A673 (cell line): Measurements from ENCODE around the gene NTSR2. TPM values are rescaled to one million over a fixed set of nuclear protein-coding genes. Genes with fewer than 3 reads are reported as not detected.

Experiments
- BruUV-seq: library from RNA; stranded (reverse); fragments of 400-500 nt; replicated peaks from 2 replicates; lab custom pipeline; 2021; lab: Mats Ljungman, UMichigan
- CTCF ChIA-PET: fragments of 300-600 bp; sonication (Branson Sonifier 250); formaldehyde crosslinking; loops from one replicate; lab custom pipeline; 2022; ENCODE audit warnings: antibody characterized with exemption; lab: Charles Lee
- POLR2A ChIA-PET: fragments of 300-600 bp; sonication (Branson Sonifier 250); formaldehyde crosslinking; loops from one replicate; lab custom pipeline; 2022; ENCODE audit warnings: antibody characterized with exemption; ENCODE audit not compliant: low non-redundant PET; lab: Charles Lee
- DNase-seq: peaks from one replicate; pipeline ENCODE4 v3.0.0-alpha.2; 2015; ENCODE audit warnings: low spot score
- H3K27ac ChIP-seq: fragments of 200-600 bp; sonication (generic); 2 replicates; pipeline ENCODE4 v1.5.1; 2016; ENCODE audit warnings: mixed run types, low read depth, mild to moderate bottlenecking, mixed read lengths, antibody characterized with exemption, low read length; ENCODE audit not compliant: poor library complexity, severe bottlenecking
- H3K27me3 ChIP-seq: fragments of 200-600 bp; sonication (generic); replicated peaks from 2 replicates; pipeline ENCODE4 v1.6.1; 2017; ENCODE audit warnings: mixed run types, low read depth, mild to moderate bottlenecking, mixed read lengths, antibody characterized with exemption, low read length; ENCODE audit not compliant: insufficient read depth, poor library complexity
- H3K36me3 ChIP-seq: fragments of 200-600 bp; sonication (generic); 2 replicates; pipeline ENCODE4 v1.6.1; 2016; ENCODE audit warnings: mixed run types, mild to moderate bottlenecking, mixed read lengths, antibody characterized with exemption, low read length; ENCODE audit not compliant: insufficient read depth, poor library complexity, severe bottlenecking
- H3K4me1 ChIP-seq: fragments of 200-600 bp; sonication (generic); 2 replicates; pipeline ENCODE4 v1.6.1; 2017; ENCODE audit warnings: mixed run types, mild to moderate bottlenecking, mixed read lengths, antibody characterized with exemption, low read length; ENCODE audit not compliant: insufficient read depth, poor library complexity, severe bottlenecking
- H3K4me3 ChIP-seq: fragments of 200-600 bp; sonication (generic); 2 replicates; pipeline ENCODE4 v1.5.1; 2016; ENCODE audit warnings: low read depth, mixed run types, mild to moderate bottlenecking, mixed read lengths, low read length; ENCODE audit not compliant: poor library complexity, severe bottlenecking
- H3K9me3 ChIP-seq: fragments of 200-600 bp; sonication (generic); 2 replicates; pipeline ENCODE4 v1.6.1; 2016; ENCODE audit warnings: mixed run types, low read depth, mild to moderate bottlenecking, mixed read lengths, antibody characterized with exemption, low read length; ENCODE audit not compliant: poor library complexity, severe bottlenecking
- CTCF ChIP-seq: fragments of 300-800, 200-600 bp; sonication (generic); conservative IDR thresholded peaks from 2 replicates; pipeline ENCODE4 v1.5.1; 2017; ENCODE audit warnings: low read depth, mild to moderate bottlenecking, antibody characterized with exemption, low read length, moderate library complexity, mixed read lengths
- EZH2 ChIP-seq: fragments of 200-600 bp; sonication (generic); IDR thresholded peaks from 2 replicates; pipeline ENCODE4 v1.6.1; 2017; ENCODE audit warnings: borderline replicate concordance, low read depth, mild to moderate bottlenecking, mixed read lengths, antibody characterized with exemption, low read length; ENCODE audit not compliant: poor library complexity, severe bottlenecking
- intact Hi-C: fragments of 100-400 bp; cut with micrococcal nuclease; formaldehyde crosslinking; loops from one replicate; pipeline ENCODE4 v1.10.0; 2022; ENCODE audit not compliant: unreplicated experiment
- total RNA-seq: library from RNA; stranded (reverse); gene quantifications from 2 replicates; pipeline ENCODE4 v1.2.3, GENCODE V29; 2021

NTSR2 gene
- total RNA-seq, 1 experiment from 2014 or later: not detected

- no peaks in the 10 kb centered on the region for H3K4me1 ChIP-seq
- H3K36me3 ChIP-seq: no peaks in the 10 kb centered on the region
- POLR2A ChIA-PET: no interaction called here
- intact Hi-C loops: loop anchor here (5.0 kb wide), 1 partner anchor 203 kb away; no protein-coding TSS in a partner anchor
- CTCF ChIA-PET: interaction anchor here (0.6 kb wide), 1 partner anchor 43 kb away, joined by 3 read pairs; no protein-coding TSS in a partner anchor
- H3K9me3 ChIP-seq: no peaks in the 10 kb centered on the region
- TF ChIP-seq CTCF (no peak), EZH2 (no peak)
- H3K4me3 ChIP-seq: no peak overlapping the region
- no TSS peak for BruUV-seq
- H3K27me3 ChIP-seq: peaks cover 39% of the 10 kb centered on the region
- no peak for DNase-seq
- no peak overlapping the region for H3K27ac ChIP-seq
Measured at GRCh38 chr2:11680182-11680900, 10.3 kb upstream of the NTSR2 start.

- intact Hi-C loops: loop anchor here (5.0 kb wide), 1 partner anchor 202 kb away; no protein-coding TSS in a partner anchor
Measured at GRCh38 chr2:11679486-11680181, 9.6 kb upstream of the NTSR2 start.

GRCh38 chr2:11679016-11679415, 9.0 kb upstream of the NTSR2 start:
- no peak overlapping the region for H3K4me3 ChIP-seq
- POLR2A ChIA-PET: no interaction called here
- CTCF ChIA-PET: no interaction called here

More at GRCh38 chr2:11679486-11680181, 9.6 kb upstream of the NTSR2 start:
- DNase-seq: no peak
- no peaks in the 10 kb centered on the region for H3K36me3 ChIP-seq
- ChIA-PET CTCF (no interaction called here), POLR2A (no interaction called here)
- BruUV-seq: no TSS peak
- TF ChIP-seq EZH2: no peak
- no peak for TF ChIP-seq CTCF
- no peak overlapping the region for H3K4me3 ChIP-seq
- H3K4me1 ChIP-seq: no peaks in the 10 kb centered on the region
- H3K27ac ChIP-seq: no peak overlapping the region
- no peaks in the 10 kb centered on the region for H3K9me3 ChIP-seq
- H3K27me3 ChIP-seq: peaks cover 41% of the 10 kb centered on the region

More at GRCh38 chr2:11679016-11679415, 9.0 kb upstream of the NTSR2 start:
- DNase-seq: no peak
- H3K9me3 ChIP-seq: no peaks in the 10 kb centered on the region
- H3K36me3 ChIP-seq: no peaks in the 10 kb centered on the region
- intact Hi-C loops: no loop called here
- no TSS peak for BruUV-seq
- peaks cover 37% of the 10 kb centered on the region for H3K27me3 ChIP-seq
- TF ChIP-seq CTCF (no peak), EZH2 (no peak)
- H3K27ac ChIP-seq: no peak overlapping the region
- no peaks in the 10 kb centered on the region for H3K4me1 ChIP-seq
